ENCODE measurements around the gene PLEKHG3.

GRCh38 chr14:64790478-64790877, 86.3 kb downstream of the PLEKHG3 start:
- TF ChIP-seq CTCF (IDR thresholded peaks at IDR 0.05; ENCODE audit: low read length) (no peak), EZH2 (optimal IDR thresholded peaks at IDR 0.05; ENCODE audit: low read depth, low read length) (no peak)

Measured in MM.1S (cell line).